H1 (cell line): ENCODE results near the gene DCDC2C. TPM values are rescaled to one million over a fixed set of nuclear protein-coding genes. Genes with fewer than 3 reads are reported as not detected.

Experiments
- CTCF ChIA-PET: fragments of 300-600 bp; sonication (Branson Sonifier 250); formaldehyde crosslinking; loops from one replicate; lab custom pipeline; 2021; ENCODE audit not compliant: partially characterized antibody; lab: Charles Lee
- POLR2A ChIA-PET: fragments of 300-600 bp; sonication (Branson Sonifier 250); formaldehyde crosslinking; loops from one replicate; lab custom pipeline; 2021; ENCODE audit warnings: inconsistent platforms; ENCODE audit not compliant: partially characterized antibody; lab: Charles Lee
- DNase-seq, 2 experiments: peaks; one replicate each; pipeline versions ENCODE4 v3.0.0 to v3.0.0-alpha.2; 2010 to 2022; ENCODE audit warnings: low spot score in 2 of 2, low read depth in 1 of 2, mixed read lengths in 1 of 2
- FAIRE-seq: peaks from 2 replicates; lab custom pipeline; 2011; peaks lifted over from hg19 to GRCh38; lab: Jason Lieb, UNC
- H2AFZ ChIP-seq: 2 replicates; pipeline ENCODE4 v1.8.1; 2012; ENCODE audit warnings: low read length, inconsistent platforms
- H2AK5ac ChIP-seq: 2 replicates; pipeline ENCODE4 v1.6.1; 2013; ENCODE audit warnings: low read depth, low read length
- H2BK120ac ChIP-seq: replicated peaks from 2 replicates; pipeline ENCODE3; 2013; ENCODE audit warnings: low read depth, low read length, inconsistent platforms
- H2BK12ac ChIP-seq: 2 replicates; pipeline ENCODE4 v1.6.1; 2013; ENCODE audit warnings: low read depth, low read length
- H2BK15ac ChIP-seq: 2 replicates; pipeline ENCODE4 v1.6.1; 2013; ENCODE audit warnings: low read length
- H2BK20ac ChIP-seq: 2 replicates; pipeline ENCODE4 v1.6.1; 2013; ENCODE audit warnings: low read length
- H2BK5ac ChIP-seq: 2 replicates; pipeline ENCODE4 v1.6.1; 2013; ENCODE audit warnings: low read depth, low read length
- H3K14ac ChIP-seq: 2 replicates; pipeline ENCODE4 v1.6.1; 2013; ENCODE audit warnings: inconsistent platforms; ENCODE audit not compliant: insufficient read length
- H3K18ac ChIP-seq: 2 replicates; pipeline ENCODE4 v1.6.1; 2013; ENCODE audit warnings: low read length; ENCODE audit errors: extremely low read depth
- H3K23ac ChIP-seq: 2 replicates; pipeline ENCODE4 v1.6.1; 2013; ENCODE audit warnings: inconsistent platforms; ENCODE audit not compliant: insufficient read length
- H3K23me2 ChIP-seq: 2 replicates; pipeline ENCODE4 v1.6.1; 2013; ENCODE audit warnings: low read depth, low read length
- H3K27ac ChIP-seq: 2 replicates; pipeline ENCODE4 v1.6.1; 2011; ENCODE audit warnings: low read depth, low read length, inconsistent platforms
- H3K27me3 ChIP-seq, 4 experiments: replicated peaks in 1 of 4; 1 replicate in 1 of 4; 2 replicates in 3 of 4; pipeline versions ENCODE4 v1.6.1 to v1.8.1; 2011 to 2013; ENCODE audit warnings: low read length in 3 of 4, mild to moderate bottlenecking in 3 of 4, inconsistent platforms in 2 of 4, mixed read lengths in 2 of 4, moderate library complexity in 1 of 4; ENCODE audit not compliant: control insufficient read depth in 3 of 4, insufficient read depth in 3 of 4; ENCODE audit errors: extremely low read depth in 1 of 4
- H3K36me3 ChIP-seq, 4 experiments: 2 replicates each; pipeline versions ENCODE4 v1.6.1 to v1.8.1; 2011 to 2013; ENCODE audit warnings: mild to moderate bottlenecking in 4 of 4, low read length in 3 of 4, moderate library complexity in 2 of 4, control low read depth in 1 of 4, inconsistent platforms in 1 of 4; ENCODE audit not compliant: insufficient read depth in 4 of 4, control insufficient read depth in 2 of 4
- H3K4ac ChIP-seq: replicated peaks from 2 replicates; pipeline ENCODE3; 2013; ENCODE audit warnings: low read length, low read depth, mixed read lengths, inconsistent platforms; ENCODE audit not compliant: insufficient read length
- H3K4me1 ChIP-seq, 4 experiments: replicated peaks in 1 of 4; 1 replicate in 1 of 4; 2 replicates in 3 of 4; pipeline versions ENCODE4 v1.6.1 to v1.8.1; 2011 to 2013; ENCODE audit warnings: low read length in 3 of 4, inconsistent platforms in 2 of 4, mixed read lengths in 1 of 4; ENCODE audit not compliant: insufficient read depth in 4 of 4, control insufficient read depth in 3 of 4
- H3K4me2 ChIP-seq, 2 experiments: 2 replicates each; pipeline versions ENCODE4 v1.6.1 to v1.8.1; 2011 to 2013; ENCODE audit warnings: low read depth in 2 of 2, low read length in 2 of 2, control low read depth in 1 of 2, inconsistent platforms in 1 of 2, mild to moderate bottlenecking in 1 of 2; ENCODE audit not compliant: insufficient read depth in 1 of 2
- H3K4me3 ChIP-seq, 4 experiments: fragments of 200-600, 300-600 bp in 1 of 4; sonication (generic), shearing (Covaris generic), sonication (Bioruptor Twin) in 1 of 4; 2 replicates each; pipeline versions ENCODE4 v1.5.1 to v1.8.1; 2011 to 2016; ENCODE audit warnings: low read length in 4 of 4, low read depth in 3 of 4, control low read depth in 2 of 4, inconsistent platforms in 2 of 4, mild to moderate bottlenecking in 2 of 4, mixed read lengths in 1 of 4, moderate library complexity in 1 of 4; ENCODE audit not compliant: insufficient read depth in 2 of 4; ENCODE audit errors: extremely low read depth in 1 of 4
- H3K56ac ChIP-seq: replicated peaks from 2 replicates; pipeline ENCODE3; 2013; ENCODE audit warnings: low read depth, mild to moderate bottlenecking, mixed read lengths, low read length, inconsistent platforms; ENCODE audit not compliant: insufficient read length
- H3K79me1 ChIP-seq: 2 replicates; pipeline ENCODE4 v1.6.1; 2013; ENCODE audit warnings: low read depth, low read length, control low read depth
- H3K79me2 ChIP-seq, 2 experiments: 2 replicates each; pipeline versions ENCODE4 v1.6.1 to v1.8.1; 2012 to 2013; ENCODE audit warnings: low read length in 2 of 2, mild to moderate bottlenecking in 2 of 2, inconsistent platforms in 1 of 2; ENCODE audit not compliant: insufficient read depth in 2 of 2, control insufficient read depth in 1 of 2
- H3K9ac ChIP-seq, 4 experiments: replicated peaks in 1 of 4; 1 replicate in 1 of 4; 2 replicates in 3 of 4; pipeline versions ENCODE4 v1.6.1 to v1.8.1; 2011 to 2013; ENCODE audit warnings: low read depth in 3 of 4, low read length in 3 of 4, control low read depth in 2 of 4, mild to moderate bottlenecking in 2 of 4, moderate library complexity in 2 of 4, inconsistent platforms in 1 of 4; ENCODE audit errors: extremely low read depth in 1 of 4
- H3K9me3 ChIP-seq, 2 experiments: 2 replicates each; pipeline versions ENCODE4 v1.6.1 to v1.8.1; 2012 to 2013; ENCODE audit warnings: mild to moderate bottlenecking in 2 of 2, moderate library complexity in 2 of 2, control low read depth in 1 of 2, inconsistent platforms in 1 of 2, low read depth in 1 of 2, low read length in 1 of 2, mixed read lengths in 1 of 2; ENCODE audit not compliant: insufficient read depth in 2 of 2
- H4K20me1 ChIP-seq, 2 experiments: replicated peaks in 1 of 2; 2 replicates each; pipeline versions ENCODE3 to v1.8.1; 2011 to 2013; ENCODE audit warnings: inconsistent platforms in 2 of 2, low read length in 2 of 2, mild to moderate bottlenecking in 1 of 2; ENCODE audit not compliant: insufficient read depth in 2 of 2, control insufficient read depth in 1 of 2
- H4K5ac ChIP-seq: 2 replicates; pipeline ENCODE4 v1.6.1; 2013; ENCODE audit warnings: low read length, low read depth, mixed read lengths, inconsistent platforms; ENCODE audit not compliant: insufficient read length
- H4K8ac ChIP-seq: 2 replicates; pipeline ENCODE4 v1.8.0; 2013; ENCODE audit warnings: mild to moderate bottlenecking, moderate library complexity, low read length, inconsistent platforms; ENCODE audit not compliant: insufficient read depth; ENCODE audit errors: extremely low read depth
- H4K91ac ChIP-seq: replicated peaks from 2 replicates; pipeline ENCODE3; 2013; ENCODE audit warnings: low read length, mixed read lengths, inconsistent platforms; ENCODE audit not compliant: insufficient read length
- CEBPB ChIP-seq: IDR thresholded peaks from 2 replicates; pipeline ENCODE4 v1.6.1; 2012; ENCODE audit warnings: low read depth, low read length
- CREB1 ChIP-seq: IDR thresholded peaks from 2 replicates; pipeline ENCODE4 v1.6.1; 2012; ENCODE audit warnings: inconsistent platforms
- CTBP2 ChIP-seq: IDR thresholded peaks from 2 replicates; pipeline ENCODE4 v1.7.0; 2011; ENCODE audit warnings: borderline replicate concordance, mild to moderate bottlenecking, moderate library complexity, mixed read lengths, low read length; ENCODE audit not compliant: insufficient read depth, insufficient read length
- FOSL1 ChIP-seq: IDR thresholded peaks from 2 replicates; pipeline ENCODE4 v1.6.1; 2011; ENCODE audit warnings: mild to moderate bottlenecking, low read depth, low read length, moderate library complexity; ENCODE audit not compliant: insufficient read depth
- RAD21 ChIP-seq, 2 experiments: IDR thresholded peaks in 1 of 2; conservative IDR thresholded peaks in 1 of 2; 2 replicates each; pipeline ENCODE4 v1.6.1; 2011; ENCODE audit warnings: low read depth in 2 of 2, low read length in 2 of 2, improper control_type of control experiment in 1 of 2, inconsistent platforms in 1 of 2, mild to moderate bottlenecking in 1 of 2, moderate library complexity in 1 of 2
- SP2 ChIP-seq: IDR thresholded peaks from 2 replicates; pipeline ENCODE4 v1.6.1; 2012; ENCODE audit warnings: mild to moderate bottlenecking, low read length, inconsistent platforms
- TAF7 ChIP-seq: optimal IDR thresholded peaks from 2 replicates; pipeline ENCODE3; 2011; ENCODE audit warnings: low read depth, mild to moderate bottlenecking, inconsistent platforms, low read length, moderate library complexity, borderline replicate concordance
- TCF12 ChIP-seq: IDR thresholded peaks from 2 replicates; pipeline ENCODE4 v1.6.1; 2011; ENCODE audit warnings: low read depth, mild to moderate bottlenecking, low read length
- WGBS, 2 experiments: shearing (Covaris generic) in 1 of 2; methylation state at CpG; one replicate each; pipeline versions ENCODE4 v1.1.6 to v1.1.7; 2013 to 2015; ENCODE audit warnings: low lambda C conversion rate in 2 of 2, mixed read lengths in 2 of 2, inconsistent platforms in 1 of 2, low coverage in 1 of 2, missing lambda C conversion rate in 1 of 2; ENCODE audit not compliant: insufficient replicate concordance in 2 of 2, insufficient coverage in 1 of 2, insufficient read length in 1 of 2; ENCODE audit errors: extremely low coverage in 1 of 2, missing lambda C conversion rate in 1 of 2; 5-methylcytosine and 5-hydroxymethylcytosine counted together
- polyA plus RNA-seq, 7 experiments: library from polyadenylated mRNA; depleted of rRNA in 3 of 7; stranded (reverse) in 5 of 7; unstranded in 2 of 7; fragments of >200 nt in 5 of 7; fragments of 200-250 nt in 2 of 7; gene quantifications; 1 replicate in 5 of 7; 2 replicates in 1 of 7; 4 replicates in 1 of 7; pipeline versions ENCODE4 v1.2.1 to v1.2.3, GENCODE V29; 2011 to 2013; ENCODE audit warnings: missing spikeins in 2 of 7, mixed read lengths in 2 of 7
- total RNA-seq: library from RNA; stranded (reverse); fragmentation: NEBNext Ultra II Directional; extraction: Animal tissue kit (Norgen Biotek cat#: 25700); gene quantifications from 2 replicates; pipeline ENCODE4 v1.2.1, GENCODE V29; 2021
- TF ChIP-seq, protein P1 (sequence below): IDR thresholded peaks from 2 replicates; pipeline ENCODE4 v1.6.1; 2011; ENCODE audit warnings: low read length, improper control_type of control experiment
- TF ChIP-seq, protein P2 (sequence below), 3 experiments: IDR thresholded peaks; 1 replicate in 2 of 3; 2 replicates in 1 of 3; pipeline versions ENCODE4 v1.5.1 to v1.6.1; 2011; ENCODE audit warnings: low read length in 3 of 3, mild to moderate bottlenecking in 3 of 3, inconsistent platforms in 2 of 3, low read depth in 1 of 3, moderate library complexity in 1 of 3; ENCODE audit not compliant: insufficient read depth in 1 of 3; ENCODE audit errors: control extremely low read depth in 1 of 3

Gene DCDC2C
- total and polyA plus RNA-seq, 2 of the 8 experiments (the other 6 are each of a cell fraction or from before 2014, with no cell fraction given): 0.50 TPM; not detected in 1

DNA sequence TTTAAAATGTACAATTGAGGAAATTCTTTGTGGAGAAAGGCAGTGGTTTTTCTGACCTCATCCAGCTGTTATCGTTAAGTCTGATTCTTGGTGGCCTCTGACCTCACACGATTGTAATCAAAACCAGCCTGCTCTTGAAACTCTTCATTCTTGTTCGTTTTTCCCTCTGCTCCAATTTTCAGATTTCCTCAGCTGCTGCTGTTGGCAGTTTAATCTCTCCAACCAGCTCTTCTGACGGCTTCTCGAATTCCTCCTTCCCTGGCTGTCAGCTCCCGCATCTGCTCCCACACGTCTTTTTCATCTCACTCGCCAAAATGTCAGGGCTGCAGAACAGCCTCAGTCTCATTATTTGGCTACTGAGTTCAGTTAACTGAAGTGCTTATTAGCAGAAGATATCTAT lies 136.1 kb downstream of the DCDC2C start:
- FAIRE-seq: no peak
- TF ChIP-seq SP2: no peak
- TF ChIP-seq, protein P1, sequence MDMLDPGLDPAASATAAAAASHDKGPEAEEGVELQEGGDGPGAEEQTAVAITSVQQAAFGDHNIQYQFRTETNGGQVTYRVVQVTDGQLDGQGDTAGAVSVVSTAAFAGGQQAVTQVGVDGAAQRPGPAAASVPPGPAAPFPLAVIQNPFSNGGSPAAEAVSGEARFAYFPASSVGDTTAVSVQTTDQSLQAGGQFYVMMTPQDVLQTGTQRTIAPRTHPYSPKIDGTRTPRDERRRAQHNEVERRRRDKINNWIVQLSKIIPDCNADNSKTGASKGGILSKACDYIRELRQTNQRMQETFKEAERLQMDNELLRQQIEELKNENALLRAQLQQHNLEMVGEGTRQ: no peak
- TF ChIP-seq, protein P2, sequence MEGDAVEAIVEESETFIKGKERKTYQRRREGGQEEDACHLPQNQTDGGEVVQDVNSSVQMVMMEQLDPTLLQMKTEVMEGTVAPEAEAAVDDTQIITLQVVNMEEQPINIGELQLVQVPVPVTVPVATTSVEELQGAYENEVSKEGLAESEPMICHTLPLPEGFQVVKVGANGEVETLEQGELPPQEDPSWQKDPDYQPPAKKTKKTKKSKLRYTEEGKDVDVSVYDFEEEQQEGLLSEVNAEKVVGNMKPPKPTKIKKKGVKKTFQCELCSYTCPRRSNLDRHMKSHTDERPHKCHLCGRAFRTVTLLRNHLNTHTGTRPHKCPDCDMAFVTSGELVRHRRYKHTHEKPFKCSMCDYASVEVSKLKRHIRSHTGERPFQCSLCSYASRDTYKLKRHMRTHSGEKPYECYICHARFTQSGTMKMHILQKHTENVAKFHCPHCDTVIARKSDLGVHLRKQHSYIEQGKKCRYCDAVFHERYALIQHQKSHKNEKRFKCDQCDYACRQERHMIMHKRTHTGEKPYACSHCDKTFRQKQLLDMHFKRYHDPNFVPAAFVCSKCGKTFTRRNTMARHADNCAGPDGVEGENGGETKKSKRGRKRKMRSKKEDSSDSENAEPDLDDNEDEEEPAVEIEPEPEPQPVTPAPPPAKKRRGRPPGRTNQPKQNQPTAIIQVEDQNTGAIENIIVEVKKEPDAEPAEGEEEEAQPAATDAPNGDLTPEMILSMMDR (IDR thresholded peaks at IDR 0.05; ENCODE audit: control extremely low read depth in 1 of 3, insufficient read depth in 1 of 3, low read depth in 1 of 3, low read length in 3 of 3): no peak
- no peak for TF ChIP-seq CTBP2
- no peak for TF ChIP-seq TCF12
- no peak for TF ChIP-seq RAD21 (IDR thresholded peaks at IDR 0.05 in 1 of 2, conservative IDR thresholded peaks at IDR 0.05 in 1 of 2; ENCODE audit: low read depth in 2 of 2, low read length in 2 of 2)
- no peak for TF ChIP-seq CREB1
- TF ChIP-seq CEBPB: no peak
- no peak for TF ChIP-seq FOSL1
- no peak for TF ChIP-seq TAF7

More for the DNA sequence above, 136.1 kb downstream of the DCDC2C start:
- Histone ChIP-seq H3K4me3 (no peak overlapping the region), H3K36me3 (no peaks in the 10 kb centered on the region), H4K91ac (no peak overlapping the region), H3K4ac (no peak overlapping the region), H4K5ac (no peak overlapping the region), H3K23ac (no peak overlapping the region), H3K79me2 (no peaks in the 10 kb centered on the region), H2AFZ (no peak overlapping the region), H3K23me2 (no peaks in the 10 kb centered on the region), H4K8ac (no peak overlapping the region), H3K14ac (no peak overlapping the region), H3K27me3 (peaks cover 0 to 1% (median 0%) of the 10 kb centered on the region in 4 experiments; a peak in 1 of 7 replicates), H2BK12ac (no peak overlapping the region), H2BK15ac (no peak overlapping the region), H4K20me1 (no peaks in the 10 kb centered on the region), H3K4me2 (no peak overlapping the region), H3K9me3 (no peaks in the 10 kb centered on the region; a peak in 1 of 4 replicates), H3K18ac (no peak overlapping the region), H3K9ac (no peak overlapping the region), H2AK5ac (no peak overlapping the region), H3K4me1 (peaks cover 0 to 3% (median 0%) of the 10 kb centered on the region in 4 experiments; a peak in 1 of 7 replicates), H3K56ac (no peak overlapping the region), H3K79me1 (no peaks in the 10 kb centered on the region), H3K27ac (no peak overlapping the region), H2BK5ac (no peak overlapping the region), H2BK20ac (no peak overlapping the region), H2BK120ac (no peak overlapping the region)
- DNase-seq: no peak
- POLR2A ChIA-PET: no interaction called here
- CTCF ChIA-PET: interaction anchor here (1.0 to 4.7 kb wide), 3 partner anchors 13 to 54 kb away, joined by 3 to 24 read pairs (median 4); no protein-coding TSS in a partner anchor
- WGBS, 2 experiments: 72% methylated on average over 8 of the region's 8 CpGs; no CpG with 5 or more reads in 1 of the 2 experiments
